Panc1 (cell line): Measurements from ENCODE around the gene CLHC1. TPM values are rescaled to one million over a fixed set of nuclear protein-coding genes. Genes with fewer than 3 reads are reported as not detected.

Experiments used
- ATAC-seq: fragments of 200-7000 bp; cut with Tn5 transposase; 2 replicates; pipeline ENCODE4 v1.9.1; 2020; ENCODE audit warnings: mild to moderate bottlenecking, moderate library complexity
- BruUV-seq: library from RNA; stranded (reverse); fragments of 400-500 nt; replicated peaks from 2 replicates; lab custom pipeline; 2021; lab: Mats Ljungman, UMichigan
- CTCF ChIA-PET: fragments of 300-600 bp; sonication (Branson Sonifier 250); formaldehyde crosslinking; loops from one replicate; lab custom pipeline; 2022; ENCODE audit warnings: antibody characterized with exemption; lab: Charles Lee
- POLR2A ChIA-PET: fragments of 300-600 bp; sonication (Branson Sonifier 250); formaldehyde crosslinking; loops from one replicate; lab custom pipeline; 2022; ENCODE audit warnings: antibody characterized with exemption; lab: Charles Lee
- DNase-seq: peaks from one replicate; pipeline ENCODE4 v3.0.0-alpha.2; 2010; ENCODE audit warnings: low read depth, low spot score
- H3K27ac ChIP-seq: 2 replicates; pipeline ENCODE4 v1.5.1; 2011; ENCODE audit warnings: mild to moderate bottlenecking, low read length, inconsistent platforms
- H3K27me3 ChIP-seq: fragments of 200-500 bp; sonication (Bioruptor generic); 2 replicates; pipeline ENCODE4 v1.6.0; 2014; ENCODE audit warnings: low read length, inconsistent platforms; ENCODE audit not compliant: control insufficient read depth, insufficient read depth
- H3K36me3 ChIP-seq: fragments of 200-500 bp; sonication (Bioruptor generic); 2 replicates; pipeline ENCODE4 v1.5.1; 2014; ENCODE audit warnings: inconsistent platforms, mild to moderate bottlenecking, low read length, moderate library complexity; ENCODE audit not compliant: control insufficient read depth, insufficient read depth
- H3K4me1 ChIP-seq: 2 replicates; pipeline ENCODE4 v1.5.1; 2011; ENCODE audit warnings: inconsistent platforms, mild to moderate bottlenecking, low read length, moderate library complexity; ENCODE audit not compliant: control insufficient read depth, insufficient read depth
- H3K4me3 ChIP-seq, 2 experiments: 2 replicates each; pipeline ENCODE4 v1.5.1; 2011 to 2012; ENCODE audit warnings: low read depth in 2 of 2, low read length in 2 of 2, mild to moderate bottlenecking in 2 of 2, inconsistent platforms in 1 of 2, moderate library complexity in 1 of 2
- H3K9me3 ChIP-seq: fragments of 200-500 bp; sonication (Bioruptor generic); 2 replicates; pipeline ENCODE4 v1.5.1; 2014; ENCODE audit warnings: low read depth, mild to moderate bottlenecking, inconsistent platforms, low read length, moderate library complexity; ENCODE audit not compliant: control insufficient read depth, insufficient read depth
- POLR2AphosphoS5 ChIP-seq: IDR thresholded peaks from 2 replicates; pipeline ENCODE4 v1.6.1; 2012; ENCODE audit warnings: mild to moderate bottlenecking, low read depth, low read length, moderate library complexity
- SIN3A ChIP-seq: IDR thresholded peaks from 2 replicates; pipeline ENCODE4 v1.6.1; 2012; ENCODE audit warnings: low read depth, mild to moderate bottlenecking, low read length, moderate library complexity, borderline replicate concordance; ENCODE audit not compliant: insufficient read depth
- TCF7L2 ChIP-seq: IDR thresholded peaks from 2 replicates; pipeline ENCODE4 v1.6.1; 2011; ENCODE audit warnings: mild to moderate bottlenecking, low read depth, low read length, inconsistent platforms
- in situ Hi-C: cut with HindIII; loops from 2 replicates; pipeline ENCODE4 v1.10.0; 2016; ENCODE audit warnings: low sequenced_read_pairs, low pct_unique_long_range_greater_than_20kb
- intact Hi-C: fragments of 100-400 bp; cut with micrococcal nuclease; formaldehyde crosslinking; loops from one replicate; pipeline ENCODE4 v1.10.0; 2022; ENCODE audit not compliant: unreplicated experiment
- total RNA-seq: library from RNA; stranded (reverse); gene quantifications from one replicate; pipeline ENCODE4 v1.2.1, GENCODE V29; 2021; ENCODE audit not compliant: unreplicated experiment
- TF ChIP-seq, protein P1 (sequence below): fragments of 450-650 bp; IDR thresholded peaks from 2 replicates; pipeline ENCODE4 v1.5.1; 2017; ENCODE audit warnings: mild to moderate bottlenecking
- TF ChIP-seq, protein P2 (sequence below), 2 experiments: IDR thresholded peaks; 2 replicates each; pipeline ENCODE4 v1.6.1; 2011 to 2012; ENCODE audit warnings: low read depth in 2 of 2, control low read depth in 1 of 2, low read length in 1 of 2, mild to moderate bottlenecking in 1 of 2, moderate library complexity in 1 of 2; ENCODE audit not compliant: insufficient read depth in 1 of 2

Gene CLHC1
- total RNA-seq, 1 experiment from 2014 or later, result 3.6 TPM

DNA sequence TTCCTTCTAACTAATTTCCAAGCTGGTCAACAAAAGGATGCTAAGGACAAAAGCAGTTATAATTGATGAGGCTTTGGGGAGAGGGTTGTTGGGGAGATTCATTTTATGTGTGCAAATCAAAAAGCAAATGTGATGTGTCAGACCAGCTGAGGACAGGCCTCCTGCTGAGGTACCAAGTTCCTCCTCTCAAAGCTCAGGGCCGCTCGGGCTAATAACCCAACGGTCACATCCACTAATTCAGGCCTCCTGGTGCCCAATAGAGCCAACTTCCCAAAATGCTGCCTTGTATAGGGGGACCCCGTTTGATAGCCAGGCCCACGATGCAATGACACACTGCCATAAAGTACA lies 93.2 kb downstream of the CLHC1 start:
- Histone ChIP-seq H3K4me3 (no peak overlapping the region), H3K4me1 (peaks cover 13% of the 10 kb centered on the region), H3K27me3 (no peaks in the 10 kb centered on the region), H3K36me3 (no peaks in the 10 kb centered on the region), H3K9me3 (no peaks in the 10 kb centered on the region), H3K27ac (no peak overlapping the region)
- ATAC-seq, result no peak
- intact Hi-C loops (no loop called here), in situ Hi-C loops (no loop called here)
- POLR2A ChIA-PET, result no interaction called here
- no TSS peak for BruUV-seq
- CTCF ChIA-PET, result no interaction called here
- DNase-seq, result no peak
- TF ChIP-seq, protein P1, sequence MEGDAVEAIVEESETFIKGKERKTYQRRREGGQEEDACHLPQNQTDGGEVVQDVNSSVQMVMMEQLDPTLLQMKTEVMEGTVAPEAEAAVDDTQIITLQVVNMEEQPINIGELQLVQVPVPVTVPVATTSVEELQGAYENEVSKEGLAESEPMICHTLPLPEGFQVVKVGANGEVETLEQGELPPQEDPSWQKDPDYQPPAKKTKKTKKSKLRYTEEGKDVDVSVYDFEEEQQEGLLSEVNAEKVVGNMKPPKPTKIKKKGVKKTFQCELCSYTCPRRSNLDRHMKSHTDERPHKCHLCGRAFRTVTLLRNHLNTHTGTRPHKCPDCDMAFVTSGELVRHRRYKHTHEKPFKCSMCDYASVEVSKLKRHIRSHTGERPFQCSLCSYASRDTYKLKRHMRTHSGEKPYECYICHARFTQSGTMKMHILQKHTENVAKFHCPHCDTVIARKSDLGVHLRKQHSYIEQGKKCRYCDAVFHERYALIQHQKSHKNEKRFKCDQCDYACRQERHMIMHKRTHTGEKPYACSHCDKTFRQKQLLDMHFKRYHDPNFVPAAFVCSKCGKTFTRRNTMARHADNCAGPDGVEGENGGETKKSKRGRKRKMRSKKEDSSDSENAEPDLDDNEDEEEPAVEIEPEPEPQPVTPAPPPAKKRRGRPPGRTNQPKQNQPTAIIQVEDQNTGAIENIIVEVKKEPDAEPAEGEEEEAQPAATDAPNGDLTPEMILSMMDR, result no peak
- TF ChIP-seq, protein P2, sequence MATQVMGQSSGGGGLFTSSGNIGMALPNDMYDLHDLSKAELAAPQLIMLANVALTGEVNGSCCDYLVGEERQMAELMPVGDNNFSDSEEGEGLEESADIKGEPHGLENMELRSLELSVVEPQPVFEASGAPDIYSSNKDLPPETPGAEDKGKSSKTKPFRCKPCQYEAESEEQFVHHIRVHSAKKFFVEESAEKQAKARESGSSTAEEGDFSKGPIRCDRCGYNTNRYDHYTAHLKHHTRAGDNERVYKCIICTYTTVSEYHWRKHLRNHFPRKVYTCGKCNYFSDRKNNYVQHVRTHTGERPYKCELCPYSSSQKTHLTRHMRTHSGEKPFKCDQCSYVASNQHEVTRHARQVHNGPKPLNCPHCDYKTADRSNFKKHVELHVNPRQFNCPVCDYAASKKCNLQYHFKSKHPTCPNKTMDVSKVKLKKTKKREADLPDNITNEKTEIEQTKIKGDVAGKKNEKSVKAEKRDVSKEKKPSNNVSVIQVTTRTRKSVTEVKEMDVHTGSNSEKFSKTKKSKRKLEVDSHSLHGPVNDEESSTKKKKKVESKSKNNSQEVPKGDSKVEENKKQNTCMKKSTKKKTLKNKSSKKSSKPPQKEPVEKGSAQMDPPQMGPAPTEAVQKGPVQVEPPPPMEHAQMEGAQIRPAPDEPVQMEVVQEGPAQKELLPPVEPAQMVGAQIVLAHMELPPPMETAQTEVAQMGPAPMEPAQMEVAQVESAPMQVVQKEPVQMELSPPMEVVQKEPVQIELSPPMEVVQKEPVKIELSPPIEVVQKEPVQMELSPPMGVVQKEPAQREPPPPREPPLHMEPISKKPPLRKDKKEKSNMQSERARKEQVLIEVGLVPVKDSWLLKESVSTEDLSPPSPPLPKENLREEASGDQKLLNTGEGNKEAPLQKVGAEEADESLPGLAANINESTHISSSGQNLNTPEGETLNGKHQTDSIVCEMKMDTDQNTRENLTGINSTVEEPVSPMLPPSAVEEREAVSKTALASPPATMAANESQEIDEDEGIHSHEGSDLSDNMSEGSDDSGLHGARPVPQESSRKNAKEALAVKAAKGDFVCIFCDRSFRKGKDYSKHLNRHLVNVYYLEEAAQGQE (IDR thresholded peaks at IDR 0.05; ENCODE audit: insufficient read depth in 1 of 2, low read depth in 2 of 2, low read length in 1 of 2), result no peak
- TF ChIP-seq TCF7L2 (no peak), SIN3A (no peak), POLR2AphosphoS5 (no peak)

DNA sequence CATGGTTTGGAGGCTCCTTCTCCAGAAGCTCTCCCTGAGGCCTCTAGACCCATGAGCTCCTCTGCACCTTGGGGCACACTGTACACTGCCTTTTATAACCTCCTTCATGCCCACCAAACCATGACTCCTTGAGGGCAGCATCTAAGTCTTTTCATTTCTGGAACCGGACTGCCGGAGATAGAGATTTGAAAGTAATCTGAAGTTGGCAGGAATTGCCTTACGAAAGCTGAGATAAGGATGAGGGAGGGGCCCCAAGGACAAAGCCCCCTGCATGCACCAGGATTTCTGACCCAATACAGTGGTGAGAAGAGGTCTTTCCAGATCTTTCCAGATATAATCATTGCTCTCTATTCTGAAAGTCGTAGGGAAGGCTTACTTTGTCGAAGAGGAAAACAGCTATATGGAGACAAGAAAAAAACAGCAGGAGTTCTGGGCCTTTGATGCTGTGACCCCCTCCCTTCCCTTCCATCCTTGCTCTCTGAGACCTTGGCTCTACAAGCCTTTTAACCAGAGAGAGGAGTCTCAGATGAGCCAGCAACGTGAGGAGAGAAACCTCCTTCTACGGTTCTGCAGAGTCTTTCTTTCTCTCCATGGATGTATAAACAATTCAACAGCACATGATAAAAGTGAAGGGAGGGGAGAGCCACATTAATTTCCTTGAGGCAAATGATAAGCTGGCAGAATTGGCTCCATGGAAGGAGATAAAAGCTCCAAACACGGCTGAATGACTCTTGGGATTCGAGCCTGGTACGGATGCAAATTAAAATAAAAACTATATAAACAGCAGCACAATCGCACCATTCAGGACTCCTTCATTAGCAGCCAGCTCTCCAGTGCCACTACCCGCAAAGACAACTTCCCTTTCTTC lies 93.8 kb downstream of the CLHC1 start:
- ATAC-seq, result no peak
- Histone ChIP-seq H3K27me3 (no peaks in the 10 kb centered on the region), H3K27ac (peak overlapping the region; percentile 24; the same call in 1 of the 2 replicates), H3K36me3 (no peaks in the 10 kb centered on the region), H3K4me1 (peaks cover 17% of the 10 kb centered on the region), H3K4me3 (no peak overlapping the region), H3K9me3 (no peaks in the 10 kb centered on the region)
- POLR2A ChIA-PET, result no interaction called here
- DNase-seq, result no peak
- in situ Hi-C loops, result no loop called here
- CTCF ChIA-PET, result no interaction called here
- TF ChIP-seq, protein P2 (IDR thresholded peaks at IDR 0.05; ENCODE audit: insufficient read depth in 1 of 2, low read depth in 2 of 2, low read length in 1 of 2), result no peak
- TF ChIP-seq TCF7L2 (no peak), POLR2AphosphoS5 (no peak), SIN3A (no peak)
- TF ChIP-seq, protein P1, result no peak
- BruUV-seq, result no TSS peak
- intact Hi-C loops, result no loop called here
